ENCODE data around the gene ARPC1B. TPM values are rescaled to one million over a fixed set of nuclear protein-coding genes. Genes with fewer than 3 reads are reported as not detected.
"Not testable (repeated sequence)": the region's sequence is repeated elsewhere in the genome, so short reads cannot be mapped to it uniquely, and the experiment has no call there.

ARPC1B gene
- 248 and 250 TPM in 2 replicates for total RNA-seq

DNA sequence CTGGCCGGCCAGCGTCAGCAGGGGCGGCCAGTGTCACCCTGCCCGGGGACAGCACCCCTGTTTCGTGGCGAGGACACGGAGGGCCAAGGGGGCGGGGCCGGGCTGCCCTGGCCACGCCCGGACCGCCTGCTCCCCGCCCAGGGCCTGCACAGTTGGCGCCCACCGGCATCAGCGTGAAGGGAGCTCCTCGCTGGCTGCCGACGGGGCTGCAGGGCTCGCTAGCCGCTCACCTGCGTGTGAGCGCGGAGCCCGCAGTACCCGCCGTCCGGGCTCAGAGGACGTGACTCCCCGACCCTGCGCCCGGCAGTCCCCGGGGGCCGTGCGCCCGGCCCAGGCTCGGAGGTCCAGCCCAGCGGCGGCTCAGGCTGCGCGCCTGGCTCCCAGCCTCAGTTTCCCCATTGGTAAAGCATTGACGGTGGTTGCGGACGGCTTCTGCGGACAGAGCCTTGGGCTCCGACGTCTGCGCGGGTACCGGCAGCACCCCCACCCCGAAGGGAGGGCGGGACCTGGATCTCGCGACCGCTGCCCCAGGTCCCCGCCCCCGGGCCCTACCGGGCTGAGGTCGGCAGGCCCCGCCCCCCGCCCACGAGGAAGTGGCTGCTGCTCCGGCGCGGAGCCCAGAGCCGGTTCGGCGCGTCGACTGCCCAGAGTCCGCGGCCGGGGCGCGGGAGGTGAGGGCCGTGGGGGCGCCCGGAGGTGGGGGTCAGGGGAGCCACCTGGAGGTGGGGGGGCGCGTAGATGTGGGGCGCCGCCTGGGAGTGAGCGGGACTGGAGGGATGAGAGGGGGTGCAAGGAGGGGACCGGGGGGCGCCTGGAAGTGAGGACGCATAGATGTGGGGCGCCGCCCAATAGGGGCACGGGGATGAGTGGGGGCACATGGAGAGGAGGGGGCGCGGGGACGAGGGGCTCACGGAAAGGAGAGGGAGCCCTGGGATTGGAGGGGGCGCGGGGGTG is at the start of gene ARPC1B:
Gene ARPC1B (plus strand): TSS at position 620 of the 954 bp plus-strand sequence. CDS start 10,985 bp downstream, outside the sequence.
- intact Hi-C loops (cut with micrococcal nuclease): loop anchor here (2.0 to 5.0 kb wide), 3 partner anchors 18 to 98 kb away; partner anchors contain the start of genes BUD31, PDAP1 and ZNF789
- no peaks in the 10 kb centered on the region for H3K27me3 Mint-ChIP-seq
- peak within 1 kb of the TSS; percentile 84 for H3K27ac Mint-ChIP-seq
- H3K9me3 Mint-ChIP-seq: no peaks in the 10 kb centered on the region
- H3K4me1 Mint-ChIP-seq: peaks cover 32% of the 10 kb centered on the region
- peaks cover 20% of the 10 kb centered on the region for H3K36me3 Mint-ChIP-seq (ENCODE audit: low read depth)
- peak within 1 kb of the TSS; percentile 82 for H3K4me3 Mint-ChIP-seq
- peak; percentile 94 for DNase-seq

DNA sequence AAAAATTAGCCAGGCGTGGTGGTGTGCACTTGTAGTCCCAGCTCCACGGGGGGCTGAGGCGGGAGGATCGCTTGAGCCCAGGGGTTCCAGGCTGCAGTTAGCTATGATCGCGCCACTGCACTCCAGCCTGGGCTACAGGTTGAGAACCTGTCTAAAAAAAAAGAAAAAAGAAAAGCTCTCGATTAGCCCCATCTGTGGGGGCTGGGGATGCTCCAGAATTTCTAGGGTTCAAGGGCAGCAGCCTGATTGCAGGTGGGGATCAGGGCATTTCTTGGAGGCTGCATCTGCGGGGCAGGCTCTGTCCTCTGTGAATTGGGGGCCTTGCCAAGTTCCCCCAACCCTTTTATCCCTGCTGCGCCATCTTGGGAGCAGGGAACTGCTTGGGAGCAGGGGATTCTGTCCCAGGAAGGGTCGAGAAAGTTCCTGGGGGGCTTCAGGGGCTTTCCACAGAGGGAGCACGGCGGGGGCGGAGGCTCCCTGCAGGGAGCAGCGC is 49.5 kb upstream of the ARPC1B start:
- H3K4me3 Mint-ChIP-seq: peak overlapping the region; percentile 91
- DNase-seq: peak; percentile 61
- H3K36me3 Mint-ChIP-seq (ENCODE audit: low read depth): peaks cover 7% of the 10 kb centered on the region
- H3K27ac Mint-ChIP-seq: peak overlapping the region; percentile 90
- peaks cover 6% of the 10 kb centered on the region for H3K27me3 Mint-ChIP-seq
- peaks cover 29% of the 10 kb centered on the region for H3K4me1 Mint-ChIP-seq
- intact Hi-C loops (cut with micrococcal nuclease): loop anchor here (2.0 to 5.0 kb wide), 3 partner anchors 57 to 446 kb away; partner anchors contain the start of genes SMURF1 and TRRAP
- no peaks in the 10 kb centered on the region for H3K9me3 Mint-ChIP-seq

DNA sequence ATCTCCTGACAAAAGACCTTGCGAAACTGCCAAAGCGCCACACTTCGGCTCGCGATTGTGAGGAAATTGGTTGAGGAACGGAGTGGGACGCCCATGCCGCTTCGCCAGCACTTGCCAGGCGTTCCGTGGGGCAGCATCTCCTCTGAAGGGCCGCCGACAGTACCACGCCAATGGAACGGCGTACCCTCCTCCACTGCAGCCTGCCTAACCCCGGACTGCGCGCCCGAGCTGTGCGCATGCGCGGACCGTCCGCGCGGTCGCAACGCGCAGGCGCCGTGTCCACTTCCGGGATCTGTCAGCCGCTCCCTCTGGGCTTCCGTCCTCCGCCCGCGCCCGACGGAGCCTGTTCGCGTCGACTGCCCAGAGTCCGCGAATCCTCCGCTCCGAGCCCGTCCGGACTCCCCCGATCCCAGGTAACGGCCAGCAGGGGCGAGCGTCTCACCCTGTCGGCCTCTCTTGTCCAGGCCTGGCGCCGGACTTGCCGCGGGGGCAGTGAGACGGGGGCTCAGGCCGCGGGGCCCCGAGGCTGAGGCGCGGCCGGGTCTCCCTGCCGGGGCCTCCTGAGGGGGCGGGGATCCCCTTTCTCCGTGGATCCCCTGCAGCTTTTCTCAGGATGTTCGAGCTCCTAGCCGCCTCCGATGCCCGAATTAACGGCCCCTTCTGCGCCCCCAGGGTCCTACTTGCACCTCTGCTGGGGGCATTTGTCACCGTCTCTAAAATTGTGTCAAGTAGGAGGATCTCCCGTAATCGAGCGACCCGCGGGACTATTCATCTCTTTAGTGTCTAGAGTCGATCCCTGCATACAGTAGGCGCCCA is 48.7 kb upstream of the ARPC1B start, which contains the start of gene ARPC1A:
Gene ARPC1A (plus strand): TSS at position 307 of the 816 bp plus-strand sequence. CDS start 7,456 bp downstream, outside the sequence.
- H3K4me1 Mint-ChIP-seq: peaks cover 35% of the 10 kb centered on the region
- peaks cover 12% of the 10 kb centered on the region for H3K36me3 Mint-ChIP-seq (ENCODE audit: low read depth)
- DNase-seq: peak; percentile 98
- H3K27ac Mint-ChIP-seq: peak within 1 kb of the TSS; percentile 90
- intact Hi-C loops (cut with micrococcal nuclease): loop anchor here (2.0 to 5.0 kb wide), 3 partner anchors 57 to 447 kb away; partner anchors contain the start of genes SMURF1 and TRRAP
- no peaks in the 10 kb centered on the region for H3K9me3 Mint-ChIP-seq
- peaks cover 3% of the 10 kb centered on the region for H3K27me3 Mint-ChIP-seq
- H3K4me3 Mint-ChIP-seq: peak within 1 kb of the TSS; percentile 91

DNA sequence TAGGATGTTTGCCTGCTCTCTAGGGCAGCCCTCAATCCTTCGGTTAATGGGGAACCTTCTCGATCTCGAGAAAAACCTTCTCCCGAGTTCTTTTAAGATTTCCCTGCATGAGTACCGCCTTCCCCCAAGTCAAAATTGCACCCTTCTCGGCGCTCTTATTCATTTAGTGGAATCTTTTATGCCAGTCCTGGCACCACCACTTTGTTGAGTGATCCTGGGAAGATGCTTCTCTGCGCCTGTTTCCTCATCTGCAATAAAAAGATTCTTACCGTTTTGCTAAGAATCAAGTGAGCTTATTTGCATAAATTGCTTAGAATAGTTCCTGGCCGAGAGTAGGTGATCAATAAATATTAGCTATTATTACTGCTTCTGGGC is 48.1 kb upstream of the ARPC1B start:
- Mint-ChIP-seq H3K4me3 (peak overlapping the region; percentile 91), H3K9me3 (no peaks in the 10 kb centered on the region), H3K4me1 (peaks cover 39% of the 10 kb centered on the region), H3K27ac (peak overlapping the region; percentile 90), H3K36me3 (ENCODE audit: low read depth) (peaks cover 16% of the 10 kb centered on the region), H3K27me3 (peaks cover 3% of the 10 kb centered on the region)
- intact Hi-C loops (cut with micrococcal nuclease): loop anchor here (5.0 kb wide), 2 partner anchors 56 to 184 kb away; partner anchors contain the start of gene SMURF1
- DNase-seq: no peak

DNA sequence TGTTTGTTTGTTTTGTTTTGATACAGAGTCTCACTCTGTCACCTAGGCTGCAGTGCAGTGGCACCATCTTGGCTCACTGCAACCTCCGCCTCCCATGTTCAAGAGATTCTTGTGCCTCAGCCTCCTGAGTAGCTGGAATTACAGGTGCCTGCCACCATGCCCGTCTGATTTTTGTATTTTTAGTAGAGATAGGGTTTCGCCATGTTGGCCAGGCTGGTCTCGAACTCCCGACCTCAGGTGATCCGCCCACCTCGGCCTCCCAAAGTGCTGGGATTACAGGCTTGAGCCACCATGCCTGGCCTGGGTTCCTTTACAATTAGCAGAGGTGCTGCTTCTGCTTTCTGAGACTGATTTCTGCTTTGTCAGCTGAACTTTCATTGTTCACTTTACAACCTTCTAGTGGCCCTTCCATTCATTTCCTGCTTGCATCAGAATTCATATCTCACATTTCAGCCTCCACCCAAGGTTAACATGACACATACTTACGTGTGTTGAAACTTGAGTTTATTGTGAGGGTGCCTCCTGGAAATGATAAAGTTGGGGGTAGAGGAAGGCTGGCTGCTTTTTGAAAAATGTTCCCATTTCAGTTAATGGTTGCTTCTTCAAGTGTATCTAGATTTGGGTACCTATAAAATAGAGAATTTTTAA is 44.1 kb upstream of the ARPC1B start:
- Mint-ChIP-seq H3K27ac (peak overlapping the region; percentile 92), H3K36me3 (ENCODE audit: low read depth) (peaks cover 36% of the 10 kb centered on the region), H3K4me3 (peak overlapping the region; percentile 72), H3K4me1 (peaks cover 38% of the 10 kb centered on the region)
- H3K9me3 Mint-ChIP-seq; intact Hi-C loops (cut with micrococcal nuclease); H3K27me3 Mint-ChIP-seq: not testable (repeated sequence)
- peak; percentile 67 for DNase-seq

DNA sequence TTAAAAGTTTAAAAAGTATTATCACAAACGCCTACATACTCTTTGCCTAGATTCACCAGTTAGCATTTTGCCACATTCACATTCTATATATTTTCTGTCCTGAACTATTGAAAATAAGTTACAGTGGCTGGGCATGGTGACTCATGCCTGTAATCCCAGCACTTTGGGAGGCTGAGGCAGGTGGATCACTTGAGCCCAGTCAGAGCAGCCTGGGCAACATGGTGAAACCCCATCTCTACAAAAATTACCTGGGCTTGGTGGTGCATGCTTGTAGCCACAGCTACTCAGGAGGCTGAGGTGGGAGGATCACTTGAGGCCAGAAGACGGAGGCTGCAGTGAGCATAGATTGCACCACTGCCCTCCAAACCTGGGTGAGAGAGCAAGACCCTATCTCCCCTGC is 43.5 kb upstream of the ARPC1B start:
- H3K27me3 Mint-ChIP-seq: no peaks in the 10 kb centered on the region
- peaks cover 38% of the 10 kb centered on the region for H3K4me1 Mint-ChIP-seq
- no peak for DNase-seq
- no peaks in the 10 kb centered on the region for H3K9me3 Mint-ChIP-seq
- peak overlapping the region; percentile 92 for H3K27ac Mint-ChIP-seq
- H3K4me3 Mint-ChIP-seq: peak overlapping the region; percentile 26
- intact Hi-C loops (cut with micrococcal nuclease): no loop called here
- H3K36me3 Mint-ChIP-seq (ENCODE audit: low read depth): peaks cover 39% of the 10 kb centered on the region

DNA sequence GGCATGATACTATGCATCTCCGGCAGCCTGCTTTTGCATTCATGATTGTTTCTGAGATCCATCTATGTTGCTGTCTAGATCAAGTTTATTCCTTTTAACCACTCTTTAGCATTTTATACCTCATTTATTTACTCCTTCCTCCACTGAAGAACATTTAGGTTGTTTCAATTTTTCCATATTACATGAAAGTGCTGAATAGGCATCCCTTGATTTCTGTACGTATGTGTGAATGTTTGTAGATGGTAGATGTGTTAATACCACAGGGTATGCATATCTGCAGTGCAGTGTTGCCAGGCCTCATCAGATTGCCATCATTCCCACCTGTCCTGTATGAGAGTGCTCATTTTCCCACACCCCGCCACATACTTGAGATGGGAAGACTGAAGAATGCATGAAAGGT is 34.9 kb upstream of the ARPC1B start:
- Mint-ChIP-seq H3K27me3 (no peaks in the 10 kb centered on the region), H3K27ac (no peak overlapping the region), H3K4me1 (peaks cover 2% of the 10 kb centered on the region), H3K9me3 (no peaks in the 10 kb centered on the region), H3K36me3 (ENCODE audit: low read depth) (peaks cover 56% of the 10 kb centered on the region), H3K4me3 (no peak overlapping the region)
- intact Hi-C loops (cut with micrococcal nuclease): no loop called here
- DNase-seq: no peak

DNA sequence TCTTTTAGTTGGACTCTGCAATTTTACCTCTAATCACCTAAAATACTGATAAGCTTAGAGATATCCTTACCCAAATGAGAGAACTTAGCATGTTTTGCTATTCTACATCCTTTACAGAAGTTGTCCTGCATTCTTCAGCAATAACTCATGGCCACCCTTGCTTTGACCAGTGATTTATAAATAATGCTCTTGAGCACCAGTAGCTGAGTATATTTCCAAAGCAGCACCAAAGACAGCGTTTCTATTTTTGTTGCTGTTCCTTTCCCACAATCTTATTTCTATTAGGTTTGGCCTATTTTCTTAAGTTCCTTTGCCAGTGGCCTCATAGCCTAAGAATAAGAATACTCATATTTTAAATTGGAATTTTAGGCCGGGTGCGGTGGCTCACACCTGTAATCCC is 33.9 kb upstream of the ARPC1B start:
- DNase-seq: no peak
- Mint-ChIP-seq H3K9me3 (no peaks in the 10 kb centered on the region), H3K27me3 (no peaks in the 10 kb centered on the region), H3K36me3 (ENCODE audit: low read depth) (peaks cover 52% of the 10 kb centered on the region), H3K4me3 (no peak overlapping the region), H3K27ac (no peak overlapping the region), H3K4me1 (no peaks in the 10 kb centered on the region)
- intact Hi-C loops (cut with micrococcal nuclease): no loop called here

DNA sequence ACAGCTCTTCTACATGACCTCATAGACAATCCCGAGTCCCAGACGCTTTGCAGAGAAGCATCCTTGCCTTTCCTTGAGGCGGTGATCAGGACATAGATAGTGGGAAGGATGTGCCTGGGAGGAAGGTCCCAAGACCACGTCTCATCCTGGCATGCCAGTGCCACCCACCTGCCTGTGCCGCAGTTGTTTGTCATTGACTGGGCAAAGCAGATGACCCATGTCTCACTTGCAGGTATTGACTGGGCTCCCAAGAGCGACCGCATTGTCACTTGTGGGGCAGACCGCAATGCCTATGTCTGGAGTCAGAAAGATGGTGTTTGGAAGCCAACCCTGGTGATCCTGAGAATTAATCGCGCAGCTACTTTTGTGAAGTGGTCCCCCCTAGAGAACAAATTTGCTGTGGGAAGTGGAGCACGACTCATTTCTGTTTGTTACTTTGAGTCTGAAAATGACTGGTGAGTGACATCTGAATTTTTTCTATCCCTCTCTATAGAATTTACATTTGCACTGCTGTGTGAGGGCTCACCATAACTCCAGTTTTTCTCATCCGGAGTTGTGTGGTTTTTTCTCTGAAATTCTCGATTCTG is 30.4 kb upstream of the ARPC1B start:
- no peaks in the 10 kb centered on the region for H3K27me3 Mint-ChIP-seq
- H3K4me1 Mint-ChIP-seq: no peaks in the 10 kb centered on the region
- DNase-seq: no peak
- intact Hi-C loops (cut with micrococcal nuclease): no loop called here
- no peak overlapping the region for H3K27ac Mint-ChIP-seq
- peaks cover 44% of the 10 kb centered on the region for H3K36me3 Mint-ChIP-seq (ENCODE audit: low read depth)
- no peak overlapping the region for H3K4me3 Mint-ChIP-seq
- no peaks in the 10 kb centered on the region for H3K9me3 Mint-ChIP-seq

DNA sequence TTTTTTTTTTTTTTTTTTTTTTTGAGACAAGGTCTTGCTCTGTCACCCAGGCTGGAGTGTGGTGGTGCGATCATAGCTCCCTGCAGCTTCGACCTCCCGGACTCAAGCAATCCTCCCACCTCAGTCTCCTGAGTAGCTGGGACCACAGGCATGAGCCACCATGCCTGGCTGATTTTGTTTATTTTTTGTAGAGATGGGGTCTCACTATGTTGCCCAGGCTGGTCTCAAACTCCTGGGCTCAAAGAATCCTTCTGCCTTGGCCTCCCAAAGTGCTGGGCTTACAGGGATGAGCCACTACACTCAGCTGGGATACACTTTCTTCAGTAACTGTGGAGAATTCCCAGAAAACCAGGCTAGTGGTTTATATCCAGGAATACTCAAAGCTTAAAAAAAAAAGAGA is 23.9 kb upstream of the ARPC1B start:
- peaks cover 36% of the 10 kb centered on the region for H3K36me3 Mint-ChIP-seq (ENCODE audit: low read depth)

DNA sequence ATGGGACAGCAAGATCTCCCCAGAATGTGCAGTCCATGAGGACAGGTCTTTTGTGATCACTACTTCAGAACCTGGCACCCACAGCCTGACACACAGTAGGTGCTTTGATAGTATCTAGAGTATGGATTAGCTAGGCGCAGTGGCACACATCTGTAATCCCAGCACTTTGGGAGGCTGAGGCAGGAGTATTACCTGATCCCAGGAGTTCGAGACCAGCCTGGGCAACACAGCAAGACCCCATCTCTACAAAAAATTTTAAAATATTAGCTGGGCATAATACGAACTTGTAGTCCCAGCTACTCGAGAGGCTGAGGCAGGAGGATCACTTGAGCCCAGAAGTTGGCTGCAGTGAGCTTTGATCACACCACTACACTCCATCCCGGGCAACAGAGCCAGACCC is 22.3 kb upstream of the ARPC1B start:
- no peaks in the 10 kb centered on the region for H3K9me3 Mint-ChIP-seq
- DNase-seq: no peak
- H3K4me1 Mint-ChIP-seq: no peaks in the 10 kb centered on the region
- no peak overlapping the region for H3K27ac Mint-ChIP-seq
- H3K4me3 Mint-ChIP-seq: no peak overlapping the region
- intact Hi-C loops (cut with micrococcal nuclease): no loop called here
- no peaks in the 10 kb centered on the region for H3K27me3 Mint-ChIP-seq
- peaks cover 40% of the 10 kb centered on the region for H3K36me3 Mint-ChIP-seq (ENCODE audit: low read depth)

More for the DNA sequence above, 23.9 kb upstream of the ARPC1B start:
- H3K4me1 Mint-ChIP-seq; H3K27me3 Mint-ChIP-seq; DNase-seq; H3K27ac Mint-ChIP-seq; H3K9me3 Mint-ChIP-seq; H3K4me3 Mint-ChIP-seq; intact Hi-C loops (cut with micrococcal nuclease): not testable (repeated sequence)

DNA sequence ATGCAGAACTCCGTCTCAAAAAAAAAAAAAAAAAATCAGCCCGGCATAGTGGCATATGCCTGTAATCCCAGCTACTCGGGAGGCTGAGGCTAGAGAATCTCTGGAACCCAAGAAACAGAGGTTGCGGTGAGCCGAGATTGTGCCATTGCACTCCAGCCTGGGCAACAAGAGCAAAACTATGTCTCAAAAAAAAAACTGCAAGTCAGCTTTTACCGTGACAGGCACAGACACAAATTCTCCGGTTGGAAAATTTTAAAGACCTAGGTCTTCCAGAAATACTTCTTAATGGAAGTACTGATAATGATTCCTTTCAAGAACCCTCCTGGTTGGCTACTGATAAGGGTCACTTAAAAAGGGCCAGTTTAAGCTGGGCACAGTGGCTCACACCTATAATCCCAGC is 19.4 kb upstream of the ARPC1B start:
- H3K4me3 Mint-ChIP-seq: no peak overlapping the region
- H3K4me1 Mint-ChIP-seq: no peaks in the 10 kb centered on the region
- no peak overlapping the region for H3K27ac Mint-ChIP-seq
- no peaks in the 10 kb centered on the region for H3K27me3 Mint-ChIP-seq
- H3K36me3 Mint-ChIP-seq (ENCODE audit: low read depth): peaks cover 47% of the 10 kb centered on the region
- intact Hi-C loops (cut with micrococcal nuclease): no loop called here
- H3K9me3 Mint-ChIP-seq: no peaks in the 10 kb centered on the region
- no peak for DNase-seq

Measured in activated CD4-positive, alpha-beta T cell treated with anti-CD3 and anti-CD28 coated beads, Interleukin-2, amount 10 ng/mL, durations not matched to agents 24 days and 14 days (primary cell).